Aortic smooth muscle cell (primary cell): ENCODE data around the gene CLN6. TPM values are rescaled to one million over a fixed set of nuclear protein-coding genes. Genes with fewer than 3 reads are reported as not detected.

ENCODE experiments used
- total RNA-seq: library from RNA; depleted of rRNA; stranded (reverse); fragments of >200 nt; gene quantifications from 2 replicates; pipeline ENCODE4 v1.2.3, GENCODE V29; 2014

CLN6 gene
- total RNA-seq = 7.9 and 10.6 TPM in 2 replicates

GRCh38 chr15:68229386-68230156 lies at the start of gene CLN6:
Gene CLN6 (minus strand): TSS chr15:68229728. CDS start chr15:68229584, 144 bp downstream.

GRCh38 chr15:68277603-68278344 lies 48.2 kb upstream of the CLN6 start, which contains the start of gene FEM1B:
Gene FEM1B (plus strand): TSS chr15:68277745. CDS start chr15:68278418, 673 bp downstream.

GRCh38 chr15:68204776-68205557 lies 24.6 kb downstream of the CLN6 start, which contains the start of gene CALML4:
Gene CALML4 (minus strand): TSS chr15:68205332. CDS start chr15:68205247, 85 bp downstream.

Other genes with a start within 250 kb of the CLN6 start
- 10.2 and 16.0 TPM in 2 replicates for gene PIAS1, start 175.4 kb downstream of the CLN6 start, total RNA-seq
- gene CALML4, start 24.4 kb downstream of the CLN6 start, total RNA-seq = 1.6 and 2.9 TPM in 2 replicates
- gene FEM1B, start 48.0 kb upstream of the CLN6 start, total RNA-seq = 44.9 and 45.4 TPM in 2 replicates
- gene ITGA11, start 202.4 kb upstream of the CLN6 start, total RNA-seq = 24.3 and 43.8 TPM in 2 replicates